ENCODE results near the gene BAZ1B.

- TF ChIP-seq CTCF (IDR thresholded peaks at IDR 0.05) (no peak), POLR2A (IDR thresholded peaks at IDR 0.05) (no peak), EP300 (IDR thresholded peaks at IDR 0.05) (no peak), POLR2AphosphoS5 (IDR thresholded peaks at IDR 0.05) (no peak)
These were observed 130.7 kb downstream of the BAZ1B start for GRCh38 chr7:73391396-73391795.
